NT2/D1 (cell line): ENCODE results near the gene SPNS3.

Experiments
- SUZ12 ChIP-seq: IDR thresholded peaks from 2 replicates; pipeline ENCODE4 v1.6.1; 2011; ENCODE audit not compliant: insufficient read length, insufficient read depth; ENCODE audit errors: extremely low read depth
- YY1 ChIP-seq: IDR thresholded peaks from 2 replicates; pipeline ENCODE4 v1.6.1; 2011; ENCODE audit not compliant: insufficient read length, insufficient read depth
- ZNF274 ChIP-seq: IDR thresholded peaks from 2 replicates; pipeline ENCODE4 v1.6.1; 2011; ENCODE audit warnings: mild to moderate bottlenecking, low read depth, low read length

- TF ChIP-seq SUZ12 (no peak), YY1 (no peak), ZNF274 (no peak)
Observed at GRCh38 chr17:4412933-4413831, 20.6 kb upstream of the SPNS3 start.
